Esophagus muscularis mucosa (tissue), 4 donors: ENCODE data around the gene KIRREL3. TPM values are rescaled to one million over a fixed set of nuclear protein-coding genes. Genes with fewer than 3 reads are reported as not detected.

Experiments
- DNase-seq: peaks from one replicate; pipeline ENCODE4 v3.0.0-alpha.2; 2017; ENCODE audit errors: extremely low spot score
- H3K27ac ChIP-seq, 4 donors: fragments of 200-600 bp; sonication (generic); replicated peaks in 1 of 4; 1 replicate in 3 of 4; 2 replicates in 1 of 4; pipeline ENCODE4 v1.5.1; 2016 to 2019; ENCODE audit warnings: mild to moderate bottlenecking in 1 of 4
- H3K27me3 ChIP-seq, 4 donors: fragments of 200-600 bp; sonication (generic); one replicate each; pipeline versions ENCODE4 v1.5.1 to v1.6.0; 2016 to 2019
- H3K36me3 ChIP-seq, 4 donors: fragments of 200-600 bp; sonication (generic); one replicate each; pipeline ENCODE4 v1.5.1; 2016 to 2019
- H3K4me1 ChIP-seq, 4 donors: fragments of 200-600 bp; sonication (generic); one replicate each; pipeline ENCODE4 v1.5.1; 2016 to 2019
- H3K4me3 ChIP-seq, 4 donors: fragments of 200-600 bp; sonication (generic); 1 replicate in 2 of 4; 2 replicates in 2 of 4; pipeline ENCODE4 v1.5.1; 2016 to 2019; ENCODE audit warnings: mild to moderate bottlenecking in 4 of 4, moderate library complexity in 1 of 4
- H3K9me3 ChIP-seq, 4 donors: fragments of 200-600 bp; sonication (generic); 1 replicate in 3 of 4; 2 replicates in 1 of 4; pipeline ENCODE4 v1.5.1; 2016 to 2019
- EP300 ChIP-seq: sonication (generic); formaldehyde crosslinking; IDR thresholded peaks from one replicate; pipeline ENCODE4 v1.6.1; 2017; ENCODE audit warnings: antibody characterized with exemption
- POLR2A ChIP-seq: fragments of 450-650 bp; IDR thresholded peaks from one replicate; pipeline ENCODE4 v1.6.1; 2017; ENCODE audit warnings: antibody characterized with exemption, moderate library complexity, mild to moderate bottlenecking, low read depth
- POLR2AphosphoS5 ChIP-seq, 2 donors: sonication (generic); formaldehyde crosslinking; IDR thresholded peaks; one replicate each; pipeline ENCODE4 v1.6.1; 2017; ENCODE audit warnings: antibody characterized with exemption in 2 of 2
- WGBS: methylation state at CpG from one replicate; pipeline ENCODE4 v1.1.5; 2018; 5-methylcytosine and 5-hydroxymethylcytosine counted together
- intact Hi-C: fragments of 100-400 bp; cut with DNase I; formaldehyde crosslinking; loops from one replicate; pipeline ENCODE4 v1.15.1; 2023
- total RNA-seq, 4 donors: library from RNA; depleted of rRNA; stranded (reverse); fragments of >200 nt; gene quantifications; one replicate each; pipeline versions ENCODE4 v1.1.0 to v1.2.1, GENCODE V29; 2016
- TF ChIP-seq, protein P1 (sequence below), 3 experiments: fragments of 200-600 bp in 2 of 3; fragments of 450-650 bp in 1 of 3; sonication (generic) in 2 of 3; IDR thresholded peaks; one replicate each; pipeline ENCODE4 v1.5.1; 2017 to 2019; ENCODE audit warnings: antibody characterized with exemption in 3 of 3, mild to moderate bottlenecking in 2 of 3, moderate library complexity in 1 of 3

KIRREL3 gene
- total RNA-seq, 4 donors from 2014 or later, result 1.7 to 6.5 (median 3.1) TPM

- intact Hi-C loops, result no loop called here
- WGBS, result 63% methylated on average over 1 of the region's 1 CpG
These were observed 259.7 kb downstream of the KIRREL3 start for GRCh38 chr11:126740846-126741245.

GRCh38 chr11:126739499-126740145 lies 260.9 kb downstream of the KIRREL3 start:
- TF ChIP-seq POLR2AphosphoS5 (IDR thresholded peaks at IDR 0.05) (no peak), POLR2A (no peak), EP300 (no peak)
- TF ChIP-seq, protein P1, sequence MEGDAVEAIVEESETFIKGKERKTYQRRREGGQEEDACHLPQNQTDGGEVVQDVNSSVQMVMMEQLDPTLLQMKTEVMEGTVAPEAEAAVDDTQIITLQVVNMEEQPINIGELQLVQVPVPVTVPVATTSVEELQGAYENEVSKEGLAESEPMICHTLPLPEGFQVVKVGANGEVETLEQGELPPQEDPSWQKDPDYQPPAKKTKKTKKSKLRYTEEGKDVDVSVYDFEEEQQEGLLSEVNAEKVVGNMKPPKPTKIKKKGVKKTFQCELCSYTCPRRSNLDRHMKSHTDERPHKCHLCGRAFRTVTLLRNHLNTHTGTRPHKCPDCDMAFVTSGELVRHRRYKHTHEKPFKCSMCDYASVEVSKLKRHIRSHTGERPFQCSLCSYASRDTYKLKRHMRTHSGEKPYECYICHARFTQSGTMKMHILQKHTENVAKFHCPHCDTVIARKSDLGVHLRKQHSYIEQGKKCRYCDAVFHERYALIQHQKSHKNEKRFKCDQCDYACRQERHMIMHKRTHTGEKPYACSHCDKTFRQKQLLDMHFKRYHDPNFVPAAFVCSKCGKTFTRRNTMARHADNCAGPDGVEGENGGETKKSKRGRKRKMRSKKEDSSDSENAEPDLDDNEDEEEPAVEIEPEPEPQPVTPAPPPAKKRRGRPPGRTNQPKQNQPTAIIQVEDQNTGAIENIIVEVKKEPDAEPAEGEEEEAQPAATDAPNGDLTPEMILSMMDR (IDR thresholded peaks at IDR 0.05), result no peak
- DNase-seq, result no peak
- no peaks in the 10 kb centered on the region for H3K4me1 ChIP-seq

More at GRCh38 chr11:126740846-126741245, 259.7 kb downstream of the KIRREL3 start:
- Histone ChIP-seq H3K36me3 (no peaks in the 10 kb centered on the region), H3K4me3 (no peak overlapping the region), H3K9me3 (no peaks in the 10 kb centered on the region), H3K4me1 (no peaks in the 10 kb centered on the region), H3K27ac (no peak overlapping the region), H3K27me3 (peaks cover 0 to 30% (median 0%) of the 10 kb centered on the region in 4 donors)
- TF ChIP-seq POLR2AphosphoS5 (IDR thresholded peaks at IDR 0.05), result no peak
- TF ChIP-seq, protein P1 (IDR thresholded peaks at IDR 0.05), result no peak
- no peak for TF ChIP-seq EP300
- no peak for TF ChIP-seq POLR2A
- DNase-seq, result no peak

DNA sequence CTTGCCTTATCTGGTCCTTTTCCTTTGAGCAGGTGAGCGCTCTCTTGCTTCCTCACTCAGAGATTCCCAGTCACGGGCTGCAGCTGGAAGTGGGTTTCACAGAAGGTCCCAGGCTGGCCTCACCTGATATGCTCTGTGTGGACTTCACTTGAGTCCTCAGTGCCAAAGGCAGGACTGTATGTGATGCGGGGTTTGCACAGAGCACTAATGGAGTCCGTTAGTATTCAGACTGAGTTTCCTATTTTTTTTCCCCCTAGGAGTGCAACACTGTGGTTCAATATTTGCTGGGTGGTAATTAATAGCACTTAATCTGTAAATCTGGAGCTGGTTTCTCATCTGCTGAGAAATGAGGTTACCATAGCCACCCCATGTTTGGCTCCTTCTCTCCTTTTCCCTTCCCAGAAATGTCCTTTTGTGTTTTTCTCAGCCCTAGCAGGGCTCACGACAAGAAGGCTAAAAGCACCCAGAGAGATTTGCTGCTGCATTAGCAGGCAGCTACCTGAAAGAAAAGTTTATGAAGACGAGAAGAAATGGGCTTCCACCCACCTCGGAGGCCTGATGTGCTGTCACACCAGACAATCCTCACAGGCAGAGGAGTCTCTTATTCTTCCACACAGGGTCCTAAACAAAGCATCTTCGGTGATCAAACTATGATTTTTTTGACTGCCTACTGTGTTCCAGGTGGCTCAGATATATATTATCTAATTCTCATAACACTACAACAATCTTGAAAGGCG lies 262.1 kb downstream of the KIRREL3 start:
- Histone ChIP-seq H3K27ac (no peak overlapping the region), H3K4me1 (no peaks in the 10 kb centered on the region), H3K4me3 (no peak overlapping the region), H3K36me3 (no peaks in the 10 kb centered on the region), H3K27me3 (peaks cover 0 to 41% (median 0%) of the 10 kb centered on the region in 4 donors), H3K9me3 (no peaks in the 10 kb centered on the region)
- 68% methylated on average over 9 of the region's 9 CpGs for WGBS
- DNase-seq, result no peak
- TF ChIP-seq EP300, result no peak
- TF ChIP-seq POLR2AphosphoS5 (IDR thresholded peaks at IDR 0.05), result no peak
- no peak for TF ChIP-seq POLR2A
- TF ChIP-seq, protein P1 (IDR thresholded peaks at IDR 0.05), result no peak
- intact Hi-C loops, result no loop called here

More at GRCh38 chr11:126739499-126740145, 260.9 kb downstream of the KIRREL3 start:
- 76% methylated on average over 2 of the region's 2 CpGs for WGBS
- H3K27me3 ChIP-seq, result peaks cover 0 to 41% (median 0%) of the 10 kb centered on the region in 4 donors
- H3K27ac ChIP-seq, result no peak overlapping the region
- intact Hi-C loops, result no loop called here
- no peaks in the 10 kb centered on the region for H3K36me3 ChIP-seq
- H3K4me3 ChIP-seq, result no peak overlapping the region
- no peaks in the 10 kb centered on the region for H3K9me3 ChIP-seq

DNA sequence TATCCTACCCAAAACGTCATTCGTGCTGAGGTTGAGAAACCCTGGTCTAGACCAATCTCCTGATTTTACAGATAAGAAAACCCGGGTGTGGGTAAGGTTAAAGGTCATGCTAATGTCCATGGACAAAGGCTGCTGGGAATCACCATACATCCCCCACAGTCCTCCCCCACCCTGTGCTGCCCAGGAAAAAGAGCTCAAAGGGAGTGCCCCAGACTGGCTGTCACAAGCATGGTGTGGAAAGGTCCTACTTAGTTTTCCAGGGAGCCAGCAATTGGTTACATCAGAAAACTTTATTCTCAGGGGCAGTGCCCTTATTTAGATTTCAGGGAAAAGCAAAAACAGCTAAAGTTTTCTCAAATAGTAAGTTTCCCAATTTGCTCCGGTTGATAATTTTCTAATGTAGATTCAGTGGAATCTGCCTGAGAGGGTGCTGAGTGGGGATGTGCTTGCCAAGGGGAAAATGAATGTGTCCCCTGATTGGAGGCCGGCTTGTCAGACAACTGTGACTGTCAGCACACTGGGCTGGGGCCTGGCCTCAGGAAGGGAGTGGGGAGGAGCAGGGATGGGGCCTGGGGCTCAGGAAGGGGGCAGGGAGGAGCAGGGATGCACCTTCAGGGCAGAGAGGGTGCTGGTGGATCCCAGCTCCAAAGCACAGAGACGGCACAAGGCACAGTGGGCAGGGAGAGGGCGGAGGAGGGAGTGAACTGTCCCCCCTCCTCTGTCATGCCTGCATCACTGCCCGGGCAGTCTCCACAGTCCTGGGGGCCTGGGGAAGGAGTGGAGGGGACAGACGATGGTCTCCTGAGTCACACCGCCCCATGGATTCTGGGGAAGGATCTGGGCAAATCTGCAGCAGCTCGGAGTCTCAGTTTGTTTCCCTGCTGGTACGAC lies 263.6 kb downstream of the KIRREL3 start:
- no peak overlapping the region for H3K27ac ChIP-seq
- peaks cover 0 to 41% (median 0%) of the 10 kb centered on the region in 4 donors for H3K27me3 ChIP-seq
- no peaks in the 10 kb centered on the region for H3K4me1 ChIP-seq
- DNase-seq, result no peak
- TF ChIP-seq, protein P1 (IDR thresholded peaks at IDR 0.05), result no peak
- no peak for TF ChIP-seq EP300
- TF ChIP-seq POLR2AphosphoS5 (IDR thresholded peaks at IDR 0.05), result no peak
- no peak for TF ChIP-seq POLR2A
- 74% methylated on average over 9 of the region's 12 CpGs for WGBS
- no peaks in the 10 kb centered on the region for H3K36me3 ChIP-seq
- intact Hi-C loops, result no loop called here
- H3K9me3 ChIP-seq, result no peaks in the 10 kb centered on the region
- no peak overlapping the region for H3K4me3 ChIP-seq
